Prostate gland (tissue), 2 donors: ENCODE data around the gene CGNL1.
A peak's percentile ranks its signal among the peaks of the same experiment; 100 is the strongest.

ENCODE experiments used
- POLR2A ChIP-seq: fragments of 450-650 bp; IDR thresholded peaks from one replicate; pipeline ENCODE4 v1.6.1; 2016; ENCODE audit warnings: antibody characterized with exemption, mild to moderate bottlenecking
- TF ChIP-seq, protein P1 (sequence below), 4 experiments: fragments of 200-600 bp in 2 of 4; fragments of 450-650 bp in 2 of 4; sonication (generic) in 2 of 4; IDR thresholded peaks; 1 replicate in 3 of 4; 2 replicates in 1 of 4; pipeline ENCODE4 v1.5.1; 2016 to 2019; ENCODE audit warnings: antibody characterized with exemption in 4 of 4, mild to moderate bottlenecking in 2 of 4, moderate library complexity in 2 of 4

DNA sequence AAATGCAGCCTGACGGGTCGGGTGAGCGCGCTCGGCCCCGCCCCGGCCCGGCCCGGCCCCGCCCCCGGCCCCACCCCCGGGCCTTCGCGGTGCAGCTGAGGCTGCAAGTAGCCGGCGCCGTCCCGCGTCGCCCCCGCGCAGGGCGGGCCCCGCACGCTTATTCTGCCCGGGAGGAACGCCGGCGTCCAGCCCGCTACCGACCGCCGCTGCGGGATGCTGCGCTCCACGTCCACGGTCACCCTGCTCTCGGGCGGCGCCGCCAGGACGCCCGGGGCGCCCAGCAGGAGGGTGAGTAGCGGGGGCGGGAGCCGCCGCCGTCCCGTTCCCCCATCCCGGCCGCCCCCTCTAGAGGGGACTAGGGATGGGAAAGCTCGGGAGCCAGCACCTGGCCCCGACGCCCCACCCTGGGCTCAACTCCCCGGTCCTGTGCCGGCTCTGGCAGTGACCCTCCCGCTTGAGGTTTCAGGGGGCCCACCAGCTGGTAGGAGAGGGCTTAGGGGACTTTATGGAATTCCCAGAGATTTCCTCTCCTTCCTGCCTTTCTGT is 215.6 kb downstream of the CGNL1 start, which contains the start of gene MYZAP:
- TF ChIP-seq, protein P1, sequence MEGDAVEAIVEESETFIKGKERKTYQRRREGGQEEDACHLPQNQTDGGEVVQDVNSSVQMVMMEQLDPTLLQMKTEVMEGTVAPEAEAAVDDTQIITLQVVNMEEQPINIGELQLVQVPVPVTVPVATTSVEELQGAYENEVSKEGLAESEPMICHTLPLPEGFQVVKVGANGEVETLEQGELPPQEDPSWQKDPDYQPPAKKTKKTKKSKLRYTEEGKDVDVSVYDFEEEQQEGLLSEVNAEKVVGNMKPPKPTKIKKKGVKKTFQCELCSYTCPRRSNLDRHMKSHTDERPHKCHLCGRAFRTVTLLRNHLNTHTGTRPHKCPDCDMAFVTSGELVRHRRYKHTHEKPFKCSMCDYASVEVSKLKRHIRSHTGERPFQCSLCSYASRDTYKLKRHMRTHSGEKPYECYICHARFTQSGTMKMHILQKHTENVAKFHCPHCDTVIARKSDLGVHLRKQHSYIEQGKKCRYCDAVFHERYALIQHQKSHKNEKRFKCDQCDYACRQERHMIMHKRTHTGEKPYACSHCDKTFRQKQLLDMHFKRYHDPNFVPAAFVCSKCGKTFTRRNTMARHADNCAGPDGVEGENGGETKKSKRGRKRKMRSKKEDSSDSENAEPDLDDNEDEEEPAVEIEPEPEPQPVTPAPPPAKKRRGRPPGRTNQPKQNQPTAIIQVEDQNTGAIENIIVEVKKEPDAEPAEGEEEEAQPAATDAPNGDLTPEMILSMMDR (IDR thresholded peaks at IDR 0.05): no peak
- peak; percentile 75 for TF ChIP-seq POLR2A
